Measurements from ENCODE around the gene DNAI1.
A peak's percentile ranks its signal among the peaks of the same experiment; 100 is the strongest.
"Not testable (repeated sequence)": the region's sequence is repeated elsewhere in the genome, so short reads cannot be mapped to it uniquely, and the experiment has no call there.

The DNAI1 gene

DNA sequence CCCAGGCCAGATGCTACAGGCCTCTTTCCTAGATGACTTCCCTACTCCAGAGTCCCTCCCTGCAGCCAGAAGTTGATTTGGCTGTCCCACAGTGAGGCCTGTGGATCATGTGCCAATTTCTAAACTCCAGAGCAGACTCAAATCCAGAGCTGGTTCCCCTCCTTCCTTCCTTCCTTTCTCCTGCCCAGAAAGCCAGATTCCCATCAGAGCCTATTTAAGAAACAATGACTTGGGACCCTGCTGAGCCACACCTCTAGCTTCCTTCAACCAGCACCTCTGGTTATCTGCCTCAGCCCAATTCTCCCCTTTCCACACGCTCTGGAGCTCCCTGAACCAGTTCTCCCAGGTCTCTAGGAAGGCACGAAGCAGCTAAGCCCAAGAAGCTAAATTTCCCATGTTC is 7.5 kb upstream of the DNAI1 start:
- no peak for DNase-seq

DNA sequence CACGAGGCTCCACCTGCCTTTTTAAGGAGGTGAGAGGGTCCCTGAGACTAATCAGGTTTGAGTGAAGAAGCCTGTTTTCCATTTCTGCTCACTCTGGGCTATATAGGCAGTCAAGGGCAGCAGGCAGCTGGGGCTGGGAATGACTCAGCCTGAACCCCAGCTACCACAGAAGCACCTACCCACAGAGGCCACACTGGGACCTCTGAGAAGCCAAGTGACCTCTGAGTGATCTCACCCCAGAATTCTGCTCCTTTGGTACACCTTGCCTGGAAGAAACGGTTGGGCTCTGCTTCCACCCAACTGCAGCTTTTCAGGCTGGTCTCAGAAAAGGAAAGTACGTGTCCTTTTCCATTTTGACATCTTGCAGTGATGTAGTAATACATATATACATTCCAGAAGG is 7.1 kb upstream of the DNAI1 start:
- DNase-seq: no peak

GRCh38 chr9:34452568-34452967 is 6.0 kb upstream of the DNAI1 start:
- DNase-seq: no peak

GRCh38 chr9:34454571-34455065 is 4.0 kb upstream of the DNAI1 start:
- DNase-seq: no peak

- DNase-seq: no peak
These were observed 2.5 kb upstream of the DNAI1 start for GRCh38 chr9:34456151-34456550.

DNA sequence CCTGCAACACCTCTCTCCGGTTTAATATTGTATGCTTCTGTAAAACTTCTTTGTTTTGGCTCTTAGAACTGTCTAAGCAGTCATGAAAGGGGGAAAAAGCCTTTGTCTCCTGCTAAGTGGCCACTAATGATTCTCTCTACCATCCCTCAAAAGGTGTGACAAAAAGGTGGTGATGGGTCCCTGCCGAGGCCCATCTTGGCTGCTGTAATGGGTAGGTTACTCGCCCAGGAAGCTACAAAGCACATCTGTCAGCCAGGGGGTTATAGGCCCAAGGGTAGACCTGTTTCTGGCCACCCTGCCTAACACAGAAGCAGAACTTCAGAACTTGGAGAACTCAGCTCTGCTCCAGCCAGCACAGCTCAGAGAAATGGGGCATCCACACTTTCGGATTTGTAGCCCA is 1.9 kb upstream of the DNAI1 start:
- no peak for DNase-seq

GRCh38 chr9:34457266-34458012 is 1.2 kb upstream of the DNAI1 start:
- peak; percentile 6 for DNase-seq

DNA sequence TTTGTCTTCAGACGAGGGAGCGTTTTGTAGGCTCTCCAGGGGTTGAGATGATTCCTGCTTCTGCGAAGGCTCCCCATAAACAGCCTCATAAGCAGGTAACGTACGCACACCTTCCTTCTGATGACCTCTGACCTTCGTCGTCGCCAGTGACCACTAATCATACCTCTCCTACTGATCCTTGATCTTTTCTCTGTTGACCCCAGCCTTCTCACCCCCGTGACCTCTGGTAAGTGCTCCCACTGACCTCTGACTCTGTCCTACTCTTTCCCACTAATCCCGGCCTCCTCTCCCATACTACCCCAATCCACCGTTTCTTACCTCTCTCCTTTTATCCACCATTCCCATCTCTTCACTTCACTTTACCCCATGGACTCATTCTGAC is 345 bp downstream of the DNAI1 start:
- no peak for DNase-seq

DNA sequence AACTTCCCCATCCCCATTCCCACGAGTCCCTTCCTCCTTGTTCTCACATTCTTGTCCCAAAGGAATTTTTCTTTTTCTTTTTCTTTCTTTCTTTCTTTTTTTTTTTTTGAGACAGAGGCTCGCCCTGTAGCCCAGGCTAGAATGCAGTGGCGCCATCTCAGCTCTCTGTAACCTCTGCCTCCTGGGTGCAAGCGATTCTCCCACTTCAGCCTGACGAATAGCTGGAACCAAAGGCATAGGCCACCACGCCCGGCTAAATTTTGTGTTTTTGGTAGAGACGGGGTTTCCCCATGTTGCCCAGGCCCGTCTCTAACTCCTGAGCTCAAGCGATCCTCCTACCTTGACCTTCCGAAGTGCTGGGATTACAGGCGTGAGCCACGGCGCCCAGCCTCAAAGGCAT is 751 bp downstream of the DNAI1 start:
- DNase-seq: no peak

DNA sequence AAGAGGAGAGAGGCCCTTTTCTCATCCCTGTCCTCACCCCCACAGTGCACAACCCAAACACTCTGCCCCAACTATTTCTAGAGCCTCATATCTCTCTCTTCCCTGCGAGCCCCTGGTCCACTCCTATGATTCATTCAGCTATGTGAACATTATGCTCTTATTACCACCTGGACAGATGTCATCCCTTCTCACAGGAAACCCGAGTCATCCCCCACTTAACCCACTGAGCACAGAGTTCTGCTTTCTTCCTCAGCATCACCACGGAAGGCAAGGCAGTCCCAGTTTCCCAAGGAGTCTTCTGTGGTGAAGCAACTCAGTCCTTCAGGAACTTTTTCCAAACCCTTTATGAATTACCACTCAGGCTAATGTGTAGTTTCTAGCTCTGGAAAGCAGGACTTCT is 1.3 kb downstream of the DNAI1 start:
- no peak for DNase-seq

DNA sequence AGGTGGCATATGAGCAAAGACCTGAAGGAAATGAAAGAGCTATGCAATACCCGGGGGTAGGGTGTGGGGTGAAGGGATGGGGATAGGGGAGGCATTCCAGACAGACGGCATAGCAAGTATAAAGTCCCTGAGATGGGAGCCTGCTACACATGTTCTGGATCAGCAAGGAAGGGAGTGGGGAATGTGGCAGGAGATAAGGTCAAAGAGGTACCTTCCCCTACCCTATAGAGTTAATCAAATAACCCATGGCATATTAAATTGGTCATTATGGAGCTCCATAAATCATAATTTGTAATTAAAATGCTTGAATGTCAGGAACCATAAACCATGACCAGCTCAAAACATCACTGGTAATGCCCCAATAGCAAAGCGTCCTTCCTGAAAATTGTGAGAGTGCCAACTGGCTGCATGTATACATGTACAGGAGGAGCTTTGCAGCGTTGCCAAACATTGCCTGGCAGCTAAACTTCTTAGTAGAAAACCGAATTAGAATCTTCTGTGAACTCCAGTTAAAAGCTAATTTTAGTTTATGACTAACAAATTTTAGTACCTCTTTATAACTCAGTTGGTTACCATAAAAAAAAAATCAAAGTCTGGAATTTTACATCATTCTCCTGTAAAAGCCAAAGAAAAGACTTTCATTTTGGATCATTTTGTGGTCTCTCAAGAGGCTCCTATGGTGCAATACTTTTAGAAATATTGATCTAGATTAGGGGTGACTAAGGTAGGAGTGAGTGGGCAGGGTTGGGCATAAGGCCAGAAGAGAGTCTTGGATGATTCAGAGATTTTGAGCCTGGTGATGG is 4.7 kb downstream of the DNAI1 start:
- no peak for DNase-seq

- no peak for DNase-seq
These were observed 5.3 kb downstream of the DNAI1 start for GRCh38 chr9:34463901-34464232.

- DNase-seq: no peak
These were observed 6.0 kb downstream of the DNAI1 start for GRCh38 chr9:34464571-34464970.

DNA sequence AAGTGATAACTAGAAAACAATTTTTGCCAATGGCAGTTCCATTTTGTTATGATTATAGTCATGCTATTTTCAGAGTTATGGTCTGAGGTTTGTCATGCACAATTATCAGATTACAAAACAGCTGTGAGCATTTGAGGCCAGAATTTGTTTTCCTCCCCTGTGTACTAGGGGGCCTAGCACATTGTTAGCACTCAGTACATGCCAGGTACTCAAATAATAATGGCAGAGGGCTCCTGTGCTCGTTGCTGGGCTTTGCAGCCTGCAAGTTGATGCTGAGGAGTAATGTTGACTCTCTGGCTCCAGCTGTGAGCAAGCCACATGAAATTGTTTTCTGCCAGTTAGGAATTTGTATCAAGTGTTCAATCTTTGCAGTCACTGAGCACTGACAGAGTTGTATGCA is 6.9 kb downstream of the DNAI1 start:
- DNase-seq: no peak

- DNase-seq: no peak
These were observed 16.5 kb downstream of the DNAI1 start for GRCh38 chr9:34475097-34475496.

- DNase-seq: no peak
These were observed 18.9 kb downstream of the DNAI1 start for GRCh38 chr9:34477541-34477940.

DNA sequence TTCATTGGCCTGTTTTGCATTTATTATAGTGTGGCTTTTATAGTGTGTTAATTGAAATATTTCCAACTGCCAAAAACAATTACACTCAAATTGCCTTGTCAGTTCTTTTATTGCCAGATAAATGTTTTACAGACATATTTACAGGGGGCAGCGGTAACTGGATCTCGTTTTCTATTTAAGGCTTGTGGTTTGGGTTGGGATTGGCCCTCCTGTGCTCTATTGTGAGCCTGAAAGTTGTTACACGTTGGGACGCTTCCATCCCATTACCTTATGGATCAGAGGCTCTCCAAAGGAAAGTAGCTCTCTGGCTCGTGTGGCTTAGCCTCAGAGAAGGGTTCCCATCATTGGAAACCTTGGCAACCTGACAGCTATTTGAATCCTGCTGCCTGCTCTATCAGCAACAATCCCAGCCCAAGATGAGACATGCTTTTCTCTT is 20.8 kb downstream of the DNAI1 start:
- no peak for DNase-seq

DNA sequence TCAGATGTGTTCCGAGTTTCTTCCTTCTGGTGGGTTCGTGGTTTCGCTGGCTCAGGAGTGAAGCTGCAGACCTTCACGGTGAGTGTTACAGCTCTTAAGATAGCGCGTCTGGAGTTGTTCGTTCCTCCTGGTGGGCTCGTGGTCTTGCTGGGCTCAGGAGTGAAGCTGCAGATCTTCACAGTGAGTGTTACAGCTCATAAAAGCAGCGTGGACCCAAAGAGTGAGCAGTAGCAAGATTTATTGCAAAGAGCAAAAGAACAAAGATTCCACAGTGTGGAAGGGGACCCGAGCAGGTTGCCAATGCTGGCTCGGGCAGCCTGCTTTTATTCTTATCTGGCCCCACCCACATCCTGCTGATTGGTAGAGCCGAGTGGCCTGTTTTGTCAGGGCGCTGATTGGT is 23.0 kb downstream of the DNAI1 start:
- not testable (repeated sequence) for DNase-seq

GRCh38 chr9:34482746-34483145 is 24.1 kb downstream of the DNAI1 start:
- DNase-seq: not testable (repeated sequence)

DNA sequence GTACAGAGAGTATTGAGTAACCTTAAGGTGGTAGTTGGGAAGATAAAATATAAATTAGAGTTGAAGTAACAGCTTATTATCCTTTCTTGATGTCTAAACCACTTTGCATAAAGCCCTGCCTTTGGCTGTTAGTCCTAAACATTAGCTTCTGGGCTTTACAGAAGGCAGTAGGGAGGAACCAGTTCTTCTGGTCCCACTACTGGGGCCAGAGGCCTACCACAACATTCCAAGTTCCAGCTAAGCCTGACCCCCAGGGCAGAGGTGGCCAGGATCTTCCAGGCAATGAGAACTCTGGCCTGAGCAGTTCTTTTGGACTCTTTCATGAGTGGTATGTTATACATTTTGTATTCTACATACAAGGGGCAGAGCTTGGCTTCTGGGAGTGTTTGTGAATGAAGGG is 26.1 kb downstream of the DNAI1 start:
- DNase-seq: no peak

DNA sequence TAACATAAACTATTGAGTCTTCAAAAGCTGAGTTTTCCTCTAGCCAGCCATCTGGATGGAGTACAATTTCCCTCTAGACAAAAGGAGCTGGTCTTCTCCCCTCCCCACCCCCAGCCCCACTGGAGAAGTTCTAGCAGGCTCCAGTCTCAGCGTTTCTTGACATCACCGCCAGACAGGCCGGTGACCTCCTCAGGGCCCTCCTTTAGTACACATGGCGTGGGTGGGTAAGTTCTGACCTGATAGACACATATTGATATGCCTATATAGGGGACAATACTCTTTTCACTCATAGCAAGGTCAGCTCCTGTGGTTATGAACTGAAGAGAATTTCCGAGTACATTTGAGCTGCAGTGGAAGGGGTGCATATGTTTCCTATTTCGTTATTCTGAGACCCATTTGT is 27.2 kb downstream of the DNAI1 start:
- DNase-seq: no peak

DNA sequence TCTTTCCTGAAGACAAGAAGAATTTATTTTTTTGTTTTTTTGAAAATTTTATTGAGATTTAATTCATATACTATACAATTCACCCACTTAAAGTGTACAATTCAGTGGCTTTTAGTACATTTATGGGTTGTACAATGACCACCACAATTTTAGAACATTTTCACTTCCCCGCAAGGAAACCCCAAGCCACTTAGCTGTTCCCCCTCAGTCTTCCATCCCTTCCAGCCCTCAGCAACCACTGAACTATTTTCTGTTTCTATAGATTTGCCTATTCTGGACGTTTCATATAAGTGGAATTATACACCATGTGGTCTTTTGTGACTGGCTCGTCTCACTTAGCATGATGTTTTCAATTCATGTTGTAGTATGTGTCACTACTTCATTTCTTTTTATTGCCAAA is 28.0 kb downstream of the DNAI1 start:
- DNase-seq: no peak

- DNase-seq: no peak
These were observed 31.8 kb downstream of the DNAI1 start for GRCh38 chr9:34490360-34490759.

DNA sequence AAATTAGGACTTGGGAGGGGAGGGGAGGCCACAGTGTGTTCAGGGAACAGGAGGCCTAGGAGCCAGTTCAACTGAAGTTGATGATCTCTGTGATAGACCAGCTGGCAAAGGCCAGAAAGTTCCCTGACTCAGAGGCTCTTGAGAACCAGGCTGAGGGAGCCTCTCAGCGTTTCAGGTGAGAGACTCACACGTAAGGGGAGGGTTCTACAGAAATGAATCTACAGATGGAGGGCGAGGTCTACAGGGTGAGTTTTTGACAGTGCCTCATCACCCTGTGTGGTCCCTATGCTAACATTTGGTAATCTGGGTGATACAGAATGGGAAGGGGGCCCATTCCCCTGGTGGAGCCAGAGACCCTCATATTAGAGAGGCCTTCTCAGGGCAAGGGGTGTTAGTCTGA is 32.2 kb downstream of the DNAI1 start:
- no peak for DNase-seq
